Stimulated activated CD4-positive, alpha-beta T cell treated with anti-CD3 and anti-CD28 coated beads, Interleukin-15, amount 100 ng/mL, for 48 hours (primary cell): ENCODE results near the gene MDM1.

Experiments used
- DNase-seq, 2 donors: peaks; one replicate each; pipeline ENCODE4 v3.0.0-alpha.2; 2020; ENCODE audit warnings: low read depth in 2 of 2

The MDM1 gene

GRCh38 chr12:68321140-68321539 is 11.0 kb downstream of the MDM1 start:
- DNase-seq, result no peak

- no peak for DNase-seq
These were observed 12.1 kb downstream of the MDM1 start for GRCh38 chr12:68319988-68320623.

GRCh38 chr12:68317047-68317667 is 15.0 kb downstream of the MDM1 start:
- peak in 1 of 2 donors; percentile 41 for DNase-seq

GRCh38 chr12:68310370-68310769 is 21.8 kb downstream of the MDM1 start:
- no peak for DNase-seq

- DNase-seq, result no peak
These were observed 25.6 kb downstream of the MDM1 start for GRCh38 chr12:68306564-68306963.

GRCh38 chr12:68305278-68305677 is 26.9 kb downstream of the MDM1 start:
- DNase-seq, result no peak

- no peak for DNase-seq
These were observed 27.5 kb downstream of the MDM1 start for GRCh38 chr12:68304626-68305025.

- DNase-seq, result no peak
These were observed 28.3 kb downstream of the MDM1 start for GRCh38 chr12:68303850-68304249.

- DNase-seq, result no peak
These were observed 34.2 kb downstream of the MDM1 start for GRCh38 chr12:68297929-68298328.

- DNase-seq, result no peak
These were observed 37.9 kb downstream of the MDM1 start for GRCh38 chr12:68294251-68294650.

GRCh38 chr12:68293347-68293746 is 38.8 kb downstream of the MDM1 start:
- DNase-seq, result no peak

- no peak for DNase-seq
These were observed 39.8 kb downstream of the MDM1 start for GRCh38 chr12:68292151-68292943.

GRCh38 chr12:68291396-68292036 is 40.6 kb downstream of the MDM1 start:
- DNase-seq, result no peak

- peak; percentile 24 to 27 for DNase-seq
These were observed 42.0 kb downstream of the MDM1 start for GRCh38 chr12:68290126-68290525.

GRCh38 chr12:68287106-68287505 is 45.1 kb downstream of the MDM1 start:
- DNase-seq, result no peak

- no peak for DNase-seq
These were observed 45.8 kb downstream of the MDM1 start for GRCh38 chr12:68286396-68286795.

- no peak for DNase-seq
These were observed 46.6 kb downstream of the MDM1 start for GRCh38 chr12:68285541-68285940.

GRCh38 chr12:68281322-68282077 is 50.7 kb downstream of the MDM1 start:
- no peak for DNase-seq

- DNase-seq, result no peak
These were observed 51.9 kb downstream of the MDM1 start for GRCh38 chr12:68280240-68280639.

GRCh38 chr12:68279227-68280054 is 52.7 kb downstream of the MDM1 start:
- DNase-seq, result no peak

GRCh38 chr12:68276402-68276930 is 55.7 kb downstream of the MDM1 start:
- no peak for DNase-seq
